Right cardiac atrium (tissue), 5 donors: Measurements from ENCODE around the gene AKAP13. TPM values are rescaled to one million over a fixed set of nuclear protein-coding genes. Genes with fewer than 3 reads are reported as not detected.
"Not testable (repeated sequence)": the region's sequence is repeated elsewhere in the genome, so short reads cannot be mapped to it uniquely, and the experiment has no call there.

ENCODE experiments used
- ATAC-seq, 2 donors: fragments of 200-7000 bp; cut with Tn5 transposase; one replicate each; pipeline versions ENCODE4 v1.8.0 to v1.9.1; 2020; ENCODE audit warnings: moderate library complexity in 2 of 2, mild to moderate bottlenecking in 1 of 2
- DNase-seq, 3 donors: peaks; one replicate each; pipeline ENCODE4 v3.0.0-alpha.2; 2020
- H3K27ac ChIP-seq: one replicate; pipeline ENCODE4 v1.5.1; 2013; ENCODE audit warnings: mild to moderate bottlenecking, low read length, control low read depth, moderate library complexity
- H3K27me3 ChIP-seq: one replicate; pipeline ENCODE4 v1.6.1; 2013; ENCODE audit not compliant: control insufficient read depth, insufficient read depth
- H3K4me1 ChIP-seq: one replicate; pipeline ENCODE4 v1.6.1; 2013; ENCODE audit warnings: low read length; ENCODE audit not compliant: control insufficient read depth, insufficient read depth
- H3K4me3 ChIP-seq: one replicate; pipeline ENCODE4 v1.5.1; 2013; ENCODE audit warnings: low read length, control low read depth
- H3K9me3 ChIP-seq: one replicate; pipeline ENCODE4 v1.6.1; 2013; ENCODE audit warnings: low read length; ENCODE audit not compliant: control insufficient read depth
- WGBS: extraction: QIAGEN DNeasy Blood & Tissue Kit; methylation state at CpG from one replicate; pipeline ENCODE4 v1.1.7; 2013; 5-methylcytosine and 5-hydroxymethylcytosine counted together
- intact Hi-C, 4 donors: fragments of 100-400 bp; cut with DNase I; formaldehyde crosslinking; loops; one replicate each; pipeline versions ENCODE4 v1.11.0 to v1.14.0; 2022 to 2023
- polyA plus RNA-seq: library from polyadenylated mRNA; stranded (reverse); fragments of 200-250 nt; gene quantifications from one replicate; pipeline ENCODE4 v1.2.3, GENCODE V29; 2013
- total RNA-seq, 4 donors: library from RNA; stranded (reverse); fragmentation: NEBNext Ultra II Directional; extraction: Animal tissue kit (Norgen Biotek cat#: 25700); gene quantifications; one replicate each; pipeline ENCODE4 v1.2.1, GENCODE V29; 2021
- donor health status: healthy with polysubstance abuse.
- donor health status: DM: no; HTN: yes; CAD: no.
- donor health status: DM: no; HTN: no; CAD: no.
- donor health status: DM: no; HTN: yes; CAD: no; lungs with severe emphysema.
- donor health status: DM: yes; HTN: yes; CAD: no.

The AKAP13 gene
- total and polyA plus RNA-seq, 5 donors: 104 to 348 (median 250) TPM

GRCh38 chr15:85351501-85351900, 28.9 kb upstream of the AKAP13 start:
- H3K27me3 ChIP-seq, DNase-seq, ATAC-seq, H3K4me1 ChIP-seq, intact Hi-C loops, H3K27ac ChIP-seq, H3K4me3 ChIP-seq, H3K9me3 ChIP-seq: not testable (repeated sequence)
- 82% methylated on average over 8 of the region's 8 CpGs for WGBS

- H3K27me3 ChIP-seq: no peaks in the 10 kb centered on the region
- whole genome bisulfite sequencing: 94% methylated on average over 4 of the region's 4 CpGs
Observed at GRCh38 chr15:85351965-85352364, 28.4 kb upstream of the AKAP13 start.

GRCh38 chr15:85353516-85353915, 26.9 kb upstream of the AKAP13 start:
- H3K4me3 ChIP-seq: no peak overlapping the region
- no peaks in the 10 kb centered on the region for H3K9me3 ChIP-seq
- DNase-seq (no peak), ATAC-seq (no peak)
- H3K27ac ChIP-seq: no peak overlapping the region
- H3K27me3 ChIP-seq: no peaks in the 10 kb centered on the region
- intact Hi-C loops: no loop called here
- H3K4me1 ChIP-seq: no peaks in the 10 kb centered on the region

More at GRCh38 chr15:85351965-85352364, 28.4 kb upstream of the AKAP13 start:
- DNase-seq (no peak), ATAC-seq (no peak)
- Histone ChIP-seq H3K9me3 (no peaks in the 10 kb centered on the region), H3K4me3 (no peak overlapping the region), H3K4me1 (no peaks in the 10 kb centered on the region), H3K27ac (no peak overlapping the region)
- intact Hi-C loops: no loop called here

- no peaks in the 10 kb centered on the region for H3K9me3 ChIP-seq
- DNase-seq: no peak
- intact Hi-C loops: no loop called here
- H3K4me3 ChIP-seq: no peak overlapping the region
- H3K27me3 ChIP-seq: no peaks in the 10 kb centered on the region
- 31% methylated on average over 4 of the region's 4 CpGs for WGBS
- no peak for ATAC-seq
- H3K4me1 ChIP-seq: no peaks in the 10 kb centered on the region
- H3K27ac ChIP-seq: no peak overlapping the region
Observed at GRCh38 chr15:85354461-85354860, 25.9 kb upstream of the AKAP13 start.

- H3K4me1 ChIP-seq: no peaks in the 10 kb centered on the region
- H3K27me3 ChIP-seq: no peaks in the 10 kb centered on the region
- ATAC-seq (no peak), DNase-seq (no peak)
- H3K27ac ChIP-seq: no peak overlapping the region
- H3K9me3 ChIP-seq: no peaks in the 10 kb centered on the region
- intact Hi-C loops: no loop called here
- WGBS: 77% methylated on average over 4 of the region's 4 CpGs
- no peak overlapping the region for H3K4me3 ChIP-seq
Observed at GRCh38 chr15:85354948-85355347, 25.5 kb upstream of the AKAP13 start.

- Histone ChIP-seq H3K4me1 (no peaks in the 10 kb centered on the region), H3K27me3 (no peaks in the 10 kb centered on the region), H3K4me3 (no peak overlapping the region), H3K9me3 (no peaks in the 10 kb centered on the region), H3K27ac (no peak overlapping the region)
- intact Hi-C loops: no loop called here
- no peak for ATAC-seq
- 63% methylated on average over 1 of the region's 1 CpG for WGBS
- DNase-seq: no peak
Observed at GRCh38 chr15:85356276-85356675, 24.1 kb upstream of the AKAP13 start.

GRCh38 chr15:85361323-85361722, 19.1 kb upstream of the AKAP13 start:
- DNase-seq (no peak), ATAC-seq (no peak)
- H3K4me1 ChIP-seq: no peaks in the 10 kb centered on the region
- H3K9me3 ChIP-seq: no peaks in the 10 kb centered on the region
- intact Hi-C loops: no loop called here
- WGBS: 66% methylated on average over 4 of the region's 4 CpGs
- no peak overlapping the region for H3K4me3 ChIP-seq
- no peak overlapping the region for H3K27ac ChIP-seq
- no peaks in the 10 kb centered on the region for H3K27me3 ChIP-seq

GRCh38 chr15:85362436-85363081, 17.8 kb upstream of the AKAP13 start:
- ATAC-seq (no peak), DNase-seq (no peak)
- intact Hi-C loops: no loop called here
- Histone ChIP-seq H3K9me3 (no peaks in the 10 kb centered on the region), H3K4me1 (no peaks in the 10 kb centered on the region), H3K4me3 (no peak overlapping the region), H3K27me3 (no peaks in the 10 kb centered on the region), H3K27ac (peak overlapping the region; percentile 7)
- WGBS: 85% methylated on average over 6 of the region's 6 CpGs

GRCh38 chr15:85365980-85366379, 14.4 kb upstream of the AKAP13 start:
- DNase-seq: no peak
- WGBS: 91% methylated on average over 2 of the region's 2 CpGs
- Histone ChIP-seq H3K9me3 (no peaks in the 10 kb centered on the region), H3K27me3 (no peaks in the 10 kb centered on the region), H3K4me1 (no peaks in the 10 kb centered on the region), H3K27ac (no peak overlapping the region), H3K4me3 (no peak overlapping the region)
- ATAC-seq: no peak
- intact Hi-C loops: no loop called here

GRCh38 chr15:85367741-85368140, 12.7 kb upstream of the AKAP13 start:
- no peak for ATAC-seq
- intact Hi-C loops: no loop called here
- H3K27ac ChIP-seq: no peak overlapping the region
- no peak overlapping the region for H3K4me3 ChIP-seq
- H3K4me1 ChIP-seq: no peaks in the 10 kb centered on the region
- no peaks in the 10 kb centered on the region for H3K9me3 ChIP-seq
- no peak for DNase-seq
- no peaks in the 10 kb centered on the region for H3K27me3 ChIP-seq
- 95% methylated on average over 4 of the region's 4 CpGs for WGBS

- H3K27ac ChIP-seq: no peak overlapping the region
- ATAC-seq (no peak), DNase-seq (no peak)
- no peak overlapping the region for H3K4me3 ChIP-seq
- WGBS: 70% methylated on average over 4 of the region's 4 CpGs
- H3K9me3 ChIP-seq: no peaks in the 10 kb centered on the region
- no peaks in the 10 kb centered on the region for H3K4me1 ChIP-seq
- no peaks in the 10 kb centered on the region for H3K27me3 ChIP-seq
- intact Hi-C loops: no loop called here
Observed at GRCh38 chr15:85374831-85375230, 5.6 kb upstream of the AKAP13 start.

GRCh38 chr15:85377269-85377668, 3.1 kb upstream of the AKAP13 start:
- H3K9me3 ChIP-seq: no peaks in the 10 kb centered on the region
- WGBS: 88% methylated on average over 2 of the region's 2 CpGs
- no peaks in the 10 kb centered on the region for H3K4me1 ChIP-seq
- no peak for DNase-seq
- no peak overlapping the region for H3K27ac ChIP-seq
- intact Hi-C loops: no loop called here
- no peaks in the 10 kb centered on the region for H3K27me3 ChIP-seq
- no peak for ATAC-seq
- no peak overlapping the region for H3K4me3 ChIP-seq
